HG03354 (cell line): ENCODE data around the gene SFTPA2.
"Not testable (repeated sequence)": the region's sequence is repeated elsewhere in the genome, so short reads cannot be mapped to it uniquely, and the experiment has no call there.

ENCODE experiments used
- ATAC-seq: cut with Tn5 transposase; IDR thresholded peaks from one replicate; pipeline ENCODE4 v1.9.1; 2021; ENCODE audit warnings: mild to moderate bottlenecking; ENCODE audit not compliant: unreplicated experiment, poor library complexity, severe bottlenecking

SFTPA2 gene

GRCh38 chr10:79521751-79522150 lies 38.5 kb downstream of the SFTPA2 start:
- ATAC-seq: not testable (repeated sequence)

- not testable (repeated sequence) for ATAC-seq
Measured at GRCh38 chr10:79517567-79517966, 42.6 kb downstream of the SFTPA2 start.

GRCh38 chr10:79516532-79517205 lies 43.5 kb downstream of the SFTPA2 start:
- ATAC-seq: not testable (repeated sequence)

- ATAC-seq: not testable (repeated sequence)
Measured at GRCh38 chr10:79511891-79512583, 48.2 kb downstream of the SFTPA2 start, which contains the start of gene EIF5AL1. Gene EIF5AL1 (plus strand): TSS chr10:79512533. CDS start chr10:79512650, 117 bp downstream.

GRCh38 chr10:79509934-79510508 lies 50.2 kb downstream of the SFTPA2 start:
- ATAC-seq: not testable (repeated sequence)

GRCh38 chr10:79509306-79509933 lies 50.8 kb downstream of the SFTPA2 start:
- peak; percentile 67 for ATAC-seq

GRCh38 chr10:79508245-79508644 lies 52.0 kb downstream of the SFTPA2 start:
- not testable (repeated sequence) for ATAC-seq

GRCh38 chr10:79507440-79508167 lies 52.6 kb downstream of the SFTPA2 start:
- no peak for ATAC-seq
